Lower leg skin (tissue), 4 donors: Measurements from ENCODE around the gene SLC29A1. TPM values are rescaled to one million over a fixed set of nuclear protein-coding genes. Genes with fewer than 3 reads are reported as not detected.
A peak's percentile ranks its signal among the peaks of the same experiment; 100 is the strongest.

ENCODE experiments used
- DNase-seq, 2 donors: peaks; one replicate each; pipeline ENCODE4 v3.0.0-alpha.2; 2019; ENCODE audit warnings: low spot score in 2 of 2
- H3K4me3 ChIP-seq: fragments of 200-600 bp; sonication (generic); 2 replicates; pipeline ENCODE4 v1.5.1; 2017; ENCODE audit warnings: mild to moderate bottlenecking, low read depth; ENCODE audit not compliant: poor library complexity, severe bottlenecking
- CTCF ChIP-seq, 3 donors: fragments of 450-650 bp; IDR thresholded peaks; one replicate each; pipeline ENCODE4 v1.5.1; 2016; ENCODE audit warnings: antibody characterized with exemption in 3 of 3, mild to moderate bottlenecking in 3 of 3, moderate library complexity in 2 of 3
- POLR2A ChIP-seq, 2 donors: fragments of 450-650 bp; IDR thresholded peaks; one replicate each; pipeline ENCODE4 v1.6.1; 2016 to 2017; ENCODE audit warnings: antibody characterized with exemption in 2 of 2, mild to moderate bottlenecking in 1 of 2, moderate library complexity in 1 of 2
- WGBS, 2 donors: methylation state at CpG; one replicate each; pipeline ENCODE4 v1.1.5; 2018; 5-methylcytosine and 5-hydroxymethylcytosine counted together
- intact Hi-C: fragments of 100-400 bp; cut with DNase I; formaldehyde crosslinking; loops from one replicate; pipeline ENCODE4 v1.15.0; 2023; ENCODE audit warnings: low total_unique reads
- total RNA-seq, 4 donors: library from RNA; depleted of rRNA; stranded (reverse); fragments of >200 nt; gene quantifications; one replicate each; pipeline ENCODE4 v1.1.0, GENCODE V29; 2016

The SLC29A1 gene
- total RNA-seq, 4 donors from 2014 or later: 54.6 to 86.4 (median 82.5) TPM

GRCh38 chr6:44243345-44243744 is 19.9 kb downstream of the SLC29A1 start:
- WGBS, 2 donors: 89 to 96% methylated on average over 7 of the region's 7 CpGs
- intact Hi-C loops: no loop called here
- no peak overlapping the region for H3K4me3 ChIP-seq
- DNase-seq: no peak
- TF ChIP-seq POLR2A (IDR thresholded peaks at IDR 0.05): no peak
- TF ChIP-seq CTCF (IDR thresholded peaks at IDR 0.05): no peak

GRCh38 chr6:44245391-44245911 is 22.1 kb downstream of the SLC29A1 start:
- no peak for TF ChIP-seq POLR2A (IDR thresholded peaks at IDR 0.05)
- no peak for TF ChIP-seq CTCF (IDR thresholded peaks at IDR 0.05)
- DNase-seq: no peak
- WGBS, 2 donors: 64 to 70% methylated on average over 11 to 12 of the region's 12 CpGs
- H3K4me3 ChIP-seq: no peak overlapping the region
- intact Hi-C loops: no loop called here

GRCh38 chr6:44245912-44246662 is 22.7 kb downstream of the SLC29A1 start:
- TF ChIP-seq POLR2A (IDR thresholded peaks at IDR 0.05): no peak
- TF ChIP-seq CTCF (IDR thresholded peaks at IDR 0.05): no peak
- intact Hi-C loops: no loop called here
- 0 to 1% methylated on average over 41 to 48 of the region's 62 CpGs for WGBS, 2 donors
- peak overlapping the region; percentile 93 for H3K4me3 ChIP-seq
- peak; percentile 81 to 97 for DNase-seq

- WGBS, 2 donors: 0 to 1% methylated on average over 34 of the region's 34 CpGs
- peak; percentile 97 to 99 for DNase-seq
- peak within 1 kb of the TSS; percentile 93 for H3K4me3 ChIP-seq
- intact Hi-C loops: no loop called here
- TF ChIP-seq POLR2A (IDR thresholded peaks at IDR 0.05): peak in 1 of 2 donors; percentile 93
- TF ChIP-seq CTCF (IDR thresholded peaks at IDR 0.05): no peak
Observed at GRCh38 chr6:44246663-44247337, 23.4 kb downstream of the SLC29A1 start, which contains the start of gene HSP90AB1. Gene HSP90AB1 (plus strand): TSS chr6:44247101. CDS start chr6:44248630, 1,529 bp downstream.

GRCh38 chr6:44247338-44248302 is 24.2 kb downstream of the SLC29A1 start:
- 1% methylated on average over 45 to 52 of the region's 52 CpGs for WGBS, 2 donors
- intact Hi-C loops: no loop called here
- TF ChIP-seq CTCF (IDR thresholded peaks at IDR 0.05) (no peak), POLR2A (IDR thresholded peaks at IDR 0.05) (no peak)
- peak overlapping the region; percentile 93 for H3K4me3 ChIP-seq
- DNase-seq: peak; percentile 77 to 95
